HepG2 (cell line): Measurements from ENCODE around the gene SNRPD3. TPM values are rescaled to one million over a fixed set of nuclear protein-coding genes. Genes with fewer than 3 reads are reported as not detected.

ENCODE experiments used
- CAMTA2 ChIP-seq: sonication (generic); formaldehyde crosslinking; IDR thresholded peaks from 2 replicates; pipeline ENCODE4 v1.4.0; 2020; ENCODE audit warnings: mild to moderate bottlenecking, missing genetic modification reagents, borderline replicate concordance
- DNMT1 ChIP-seq: sonication (generic); formaldehyde crosslinking; IDR thresholded peaks from 2 replicates; pipeline ENCODE4 v1.5.1; 2020; ENCODE audit warnings: mild to moderate bottlenecking, missing genetic modification reagents
- EEA1 ChIP-seq: sonication (generic); formaldehyde crosslinking; IDR thresholded peaks from 2 replicates; pipeline ENCODE4 v1.5.1; 2020; ENCODE audit warnings: mild to moderate bottlenecking, missing genetic modification reagents, borderline replicate concordance
- ELF4 ChIP-seq: sonication (generic); formaldehyde crosslinking; IDR thresholded peaks from 2 replicates; pipeline ENCODE4 v1.5.0; 2020; ENCODE audit warnings: missing genetic modification reagents, mild to moderate bottlenecking, moderate library complexity, borderline replicate concordance
- ERF ChIP-seq: IDR thresholded peaks from 2 replicates; pipeline ENCODE4 v1.6.1; 2018; ENCODE audit warnings: missing biosample characterization, missing genetic modification reagents
- GTF3A ChIP-seq: sonication (generic); formaldehyde crosslinking; conservative IDR thresholded peaks from 2 replicates; pipeline ENCODE4 v1.4.0; 2020; ENCODE audit warnings: mild to moderate bottlenecking, missing genetic modification reagents
- KLF6 ChIP-seq: IDR thresholded peaks from 2 replicates; pipeline ENCODE4 v1.8.0; 2016; ENCODE audit warnings: missing biosample characterization, missing genetic modification reagents
- MED13 ChIP-seq: sonication (generic); formaldehyde crosslinking; IDR thresholded peaks from 2 replicates; pipeline ENCODE4 v1.5.0; 2020; ENCODE audit warnings: missing genetic modification reagents
- PHF20 ChIP-seq: sonication (generic); formaldehyde crosslinking; IDR thresholded peaks from 2 replicates; pipeline ENCODE4 v1.5.0; 2020; ENCODE audit warnings: mild to moderate bottlenecking, missing genetic modification reagents
- REPIN1 ChIP-seq: sonication (generic); formaldehyde crosslinking; IDR thresholded peaks from 2 replicates; pipeline ENCODE4 v1.8.0; 2022; ENCODE audit warnings: missing genetic modification reagents, low read depth, mild to moderate bottlenecking, borderline replicate concordance
- REXO4 ChIP-seq: sonication (generic); formaldehyde crosslinking; IDR thresholded peaks from 2 replicates; pipeline ENCODE4 v1.8.0; 2022; ENCODE audit warnings: missing genetic modification reagents, mild to moderate bottlenecking, borderline replicate concordance
- SNAI1 ChIP-seq: sonication (generic); formaldehyde crosslinking; IDR thresholded peaks from 2 replicates; pipeline ENCODE4 v1.5.0; 2020; ENCODE audit warnings: mild to moderate bottlenecking, missing genetic modification reagents, borderline replicate concordance
- TAF1 ChIP-seq: sonication (generic); formaldehyde crosslinking; IDR thresholded peaks from 2 replicates; pipeline ENCODE4 v1.4.0; 2020; ENCODE audit warnings: missing genetic modification reagents
- ZBTB20 ChIP-seq: sonication (generic); formaldehyde crosslinking; IDR thresholded peaks from 2 replicates; pipeline ENCODE4 v1.8.1; 2023; ENCODE audit warnings: missing genetic modification reagents, low read depth, mild to moderate bottlenecking, borderline replicate concordance
- ZBTB8A ChIP-seq: sonication (generic); formaldehyde crosslinking; IDR thresholded peaks from 2 replicates; pipeline ENCODE4 v1.4.0; 2020; ENCODE audit warnings: mild to moderate bottlenecking, low read depth, missing genetic modification reagents, borderline replicate concordance
- ZNF432 ChIP-seq: sonication (generic); formaldehyde crosslinking; IDR thresholded peaks from 2 replicates; pipeline ENCODE4 v1.5.0; 2020; ENCODE audit warnings: missing genetic modification reagents, mild to moderate bottlenecking, borderline replicate concordance
- ZNF446 ChIP-seq: sonication (generic); formaldehyde crosslinking; IDR thresholded peaks from 2 replicates; pipeline ENCODE4 v1.5.0; 2020; ENCODE audit warnings: mild to moderate bottlenecking, missing genetic modification reagents
- ZNF543 ChIP-seq: sonication (generic); formaldehyde crosslinking; IDR thresholded peaks from 2 replicates; pipeline ENCODE4 v1.4.0; 2020; ENCODE audit warnings: mild to moderate bottlenecking, missing genetic modification reagents
- ZNF749 ChIP-seq: sonication (generic); formaldehyde crosslinking; IDR thresholded peaks from 2 replicates; pipeline ENCODE4 v1.8.0; 2022; ENCODE audit warnings: mild to moderate bottlenecking, missing genetic modification reagents, moderate library complexity, borderline replicate concordance
- ZSCAN29 ChIP-seq: sonication (generic); formaldehyde crosslinking; conservative IDR thresholded peaks from 2 replicates; pipeline ENCODE4 v1.4.0; 2020; ENCODE audit warnings: mild to moderate bottlenecking, missing genetic modification reagents
- polyA plus RNA-seq, 8 experiments: library from polyadenylated mRNA; depleted of rRNA in 3 of 8; stranded (reverse) in 7 of 8; unstranded in 1 of 8; fragments of >200 nt; fragmentation: Illumina TruSeq in 4 of 8; extraction: Trizol in 4 of 8; gene quantifications; 2 replicates each; pipeline versions ENCODE4 v1.2.1 to v1.2.3, GENCODE V29; 2011 to 2016; ENCODE audit warnings: low read depth in 4 of 8, missing spikeins in 1 of 8, mixed read lengths in 1 of 8; ENCODE audit not compliant: insufficient read depth in 1 of 8
- total RNA-seq, 5 experiments: library from RNA; depleted of rRNA; stranded (reverse); fragments of >200 nt; fragmentation: Illumina TruSeq; extraction: Trizol; gene quantifications; 2 replicates each; pipeline ENCODE4 v1.2.3, GENCODE V29; 2016; ENCODE audit warnings: low read depth in 1 of 5
- TF ChIP-seq, protein P1 (sequence below): sonication (generic); formaldehyde crosslinking; IDR thresholded peaks from 2 replicates; pipeline ENCODE4 v1.4.0; 2020; ENCODE audit warnings: mild to moderate bottlenecking, low read depth, missing genetic modification reagents
- TF ChIP-seq, protein P2 (sequence below): sonication (generic); formaldehyde crosslinking; IDR thresholded peaks from 2 replicates; pipeline ENCODE4 v1.5.0; 2020; ENCODE audit warnings: missing genetic modification reagents
- TF ChIP-seq, protein P3 (sequence below): sonication (generic); formaldehyde crosslinking; IDR thresholded peaks from 2 replicates; pipeline ENCODE4 v1.5.0; 2020; ENCODE audit warnings: missing genetic modification reagents, mild to moderate bottlenecking, borderline replicate concordance

Gene SNRPD3
- total and polyA plus RNA-seq, 2 of the 13 experiments (the other 11 are each of a cell fraction or from before 2014, with no cell fraction given), result 110 to 209 TPM

DNA sequence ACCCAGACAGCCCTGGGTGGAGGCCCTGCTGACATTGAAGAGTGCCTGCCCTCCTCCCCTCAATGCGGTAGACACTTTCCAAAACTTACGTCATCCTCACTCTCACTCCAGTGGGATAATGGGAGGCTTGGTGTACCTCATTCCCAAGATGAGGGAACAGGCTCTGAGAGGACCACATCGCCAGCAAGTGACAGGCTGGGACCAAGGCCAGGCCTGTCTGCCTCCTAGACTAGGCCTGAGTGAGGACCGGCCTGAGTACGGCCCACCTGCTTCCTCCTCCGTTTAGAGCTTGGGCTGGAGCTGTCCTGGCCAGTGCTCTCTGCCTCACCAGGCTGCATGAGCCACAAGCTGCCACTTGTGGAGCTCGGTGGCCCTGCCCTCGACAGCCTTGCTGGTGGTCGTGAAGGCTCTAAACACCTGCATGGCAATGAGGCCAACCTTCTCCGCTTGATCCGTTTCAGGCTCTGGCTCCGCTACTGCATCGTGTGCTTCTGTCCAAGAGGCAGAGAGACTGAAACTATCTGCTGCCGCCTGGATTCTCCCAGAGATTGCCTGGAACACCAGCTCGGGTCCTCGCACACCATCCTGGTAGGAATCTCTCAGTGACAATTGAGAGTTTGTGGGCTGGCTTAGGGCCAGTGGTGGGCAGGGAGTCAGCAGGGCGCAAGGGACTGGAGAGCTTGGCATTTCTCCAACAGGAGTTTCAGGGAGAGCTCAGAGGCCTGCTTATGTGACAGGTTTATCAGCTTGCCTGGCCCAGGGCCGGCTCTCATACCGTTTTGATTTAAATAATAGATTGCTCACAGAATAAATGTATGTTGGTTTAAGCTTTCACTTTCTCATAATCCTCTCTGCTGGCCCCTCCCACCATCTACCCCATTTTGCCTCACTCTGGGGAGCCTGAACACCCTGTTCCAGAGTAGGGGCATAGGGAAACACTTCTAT lies 27.7 kb downstream of the SNRPD3 start (continued):
- 0 out of 2 replicates have a peak, but pooled peaks have one; percentile 7 for TF ChIP-seq CAMTA2 (CRISPR knock-in tag)
- no peak for TF ChIP-seq ZNF446 (CRISPR knock-in tag)
- no peak for TF ChIP-seq KLF6 (CRISPR knock-in tag)
- no peak for TF ChIP-seq ZNF543 (CRISPR knock-in tag)
- TF ChIP-seq, protein P1, sequence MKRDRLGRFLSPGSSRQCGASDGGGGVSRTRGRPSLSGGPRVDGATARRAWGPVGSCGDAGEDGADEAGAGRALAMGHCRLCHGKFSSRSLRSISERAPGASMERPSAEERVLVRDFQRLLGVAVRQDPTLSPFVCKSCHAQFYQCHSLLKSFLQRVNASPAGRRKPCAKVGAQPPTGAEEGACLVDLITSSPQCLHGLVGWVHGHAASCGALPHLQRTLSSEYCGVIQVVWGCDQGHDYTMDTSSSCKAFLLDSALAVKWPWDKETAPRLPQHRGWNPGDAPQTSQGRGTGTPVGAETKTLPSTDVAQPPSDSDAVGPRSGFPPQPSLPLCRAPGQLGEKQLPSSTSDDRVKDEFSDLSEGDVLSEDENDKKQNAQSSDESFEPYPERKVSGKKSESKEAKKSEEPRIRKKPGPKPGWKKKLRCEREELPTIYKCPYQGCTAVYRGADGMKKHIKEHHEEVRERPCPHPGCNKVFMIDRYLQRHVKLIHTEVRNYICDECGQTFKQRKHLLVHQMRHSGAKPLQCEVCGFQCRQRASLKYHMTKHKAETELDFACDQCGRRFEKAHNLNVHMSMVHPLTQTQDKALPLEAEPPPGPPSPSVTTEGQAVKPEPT (CRISPR knock-in tag), result 0 out of 2 replicates have a peak, but pooled peaks have one; percentile 39
- no peak for TF ChIP-seq ZNF749 (CRISPR knock-in tag)
- TF ChIP-seq ZNF432 (CRISPR knock-in tag), result no peak
- 0 out of 2 replicates have a peak, but pooled peaks have one; percentile 26 for TF ChIP-seq ZSCAN29 (CRISPR knock-in tag)
- TF ChIP-seq REPIN1 (CRISPR knock-in tag), result peak; percentile 39; the same call in 1 of the 2 replicates
- TF ChIP-seq, protein P2, sequence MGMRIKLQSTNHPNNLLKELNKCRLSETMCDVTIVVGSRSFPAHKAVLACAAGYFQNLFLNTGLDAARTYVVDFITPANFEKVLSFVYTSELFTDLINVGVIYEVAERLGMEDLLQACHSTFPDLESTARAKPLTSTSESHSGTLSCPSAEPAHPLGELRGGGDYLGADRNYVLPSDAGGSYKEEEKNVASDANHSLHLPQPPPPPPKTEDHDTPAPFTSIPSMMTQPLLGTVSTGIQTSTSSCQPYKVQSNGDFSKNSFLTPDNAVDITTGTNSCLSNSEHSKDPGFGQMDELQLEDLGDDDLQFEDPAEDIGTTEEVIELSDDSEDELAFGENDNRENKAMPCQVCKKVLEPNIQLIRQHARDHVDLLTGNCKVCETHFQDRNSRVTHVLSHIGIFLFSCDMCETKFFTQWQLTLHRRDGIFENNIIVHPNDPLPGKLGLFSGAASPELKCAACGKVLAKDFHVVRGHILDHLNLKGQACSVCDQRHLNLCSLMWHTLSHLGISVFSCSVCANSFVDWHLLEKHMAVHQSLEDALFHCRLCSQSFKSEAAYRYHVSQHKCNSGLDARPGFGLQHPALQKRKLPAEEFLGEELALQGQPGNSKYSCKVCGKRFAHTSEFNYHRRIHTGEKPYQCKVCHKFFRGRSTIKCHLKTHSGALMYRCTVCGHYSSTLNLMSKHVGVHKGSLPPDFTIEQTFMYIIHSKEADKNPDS, result no peak
- TF ChIP-seq SNAI1 (CRISPR knock-in tag), result 0 out of 2 replicates have a peak, but pooled peaks have one; percentile 56
- no peak for TF ChIP-seq GTF3A
- no peak; the same call in 1 of the 2 replicates for TF ChIP-seq EEA1 (CRISPR knock-in tag)
- TF ChIP-seq ZBTB20 (CRISPR knock-in tag), result no peak
- TF ChIP-seq ERF (CRISPR knock-in tag), result no peak
- TF ChIP-seq MED13 (CRISPR knock-in tag), result no peak
- no peak for TF ChIP-seq ELF4
- TF ChIP-seq ZBTB8A (CRISPR knock-in tag), result peak; percentile 50; the same call in 1 of the 2 replicates
- TF ChIP-seq, protein P3, sequence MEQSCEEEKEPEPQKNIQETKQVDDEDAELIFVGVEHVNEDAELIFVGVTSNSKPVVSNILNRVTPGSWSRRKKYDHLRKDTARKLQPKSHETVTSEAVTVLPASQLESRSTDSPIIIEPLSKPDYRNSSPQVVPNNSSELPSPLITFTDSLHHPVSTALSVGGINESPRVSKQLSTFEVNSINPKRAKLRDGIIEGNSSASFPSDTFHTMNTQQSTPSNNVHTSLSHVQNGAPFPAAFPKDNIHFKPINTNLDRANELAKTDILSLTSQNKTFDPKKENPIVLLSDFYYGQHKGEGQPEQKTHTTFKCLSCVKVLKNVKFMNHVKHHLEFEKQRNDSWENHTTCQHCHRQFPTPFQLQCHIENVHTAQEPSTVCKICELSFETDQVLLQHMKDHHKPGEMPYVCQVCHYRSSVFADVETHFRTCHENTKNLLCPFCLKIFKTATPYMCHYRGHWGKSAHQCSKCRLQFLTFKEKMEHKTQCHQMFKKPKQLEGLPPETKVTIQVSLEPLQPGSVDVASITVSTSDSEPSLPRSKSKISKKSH (CRISPR knock-in tag), result 0 out of 2 replicates have a peak, but pooled peaks have one; percentile 66
- 0 out of 2 replicates have a peak, but pooled peaks have one; percentile 47 for TF ChIP-seq PHF20
- peak; percentile 50; the same call in 1 of the 2 replicates for TF ChIP-seq TAF1 (CRISPR knock-in tag)
- no peak for TF ChIP-seq REXO4 (CRISPR knock-in tag)
- TF ChIP-seq DNMT1, result peak; percentile 78; the same call in 1 of the 2 replicates
